Omental fat pad (tissue), 4 donors: ENCODE measurements around the gene KCNQ1. TPM values are rescaled to one million over a fixed set of nuclear protein-coding genes. Genes with fewer than 3 reads are reported as not detected.
"Not testable (repeated sequence)": the region's sequence is repeated elsewhere in the genome, so short reads cannot be mapped to it uniquely, and the experiment has no call there.

ENCODE experiments used
- ATAC-seq: fragments of 150-250 bp; one replicate; pipeline ENCODE4 v1.9.1; 2016; ENCODE audit warnings: mild to moderate bottlenecking, moderate library complexity; ENCODE audit not compliant: low FRiP score
- DNase-seq: peaks from one replicate; pipeline ENCODE4 v3.0.0-alpha.2; 2019; ENCODE audit warnings: low spot score
- total RNA-seq, 4 donors: library from RNA; depleted of rRNA; stranded (reverse); fragments of >200 nt; gene quantifications; one replicate each; pipeline ENCODE4 v1.1.0, GENCODE V29; 2016
- TF ChIP-seq, protein P1 (sequence below), 3 donors: fragments of 450-650 bp; IDR thresholded peaks; one replicate each; pipeline ENCODE4 v1.5.1; 2016 to 2017; ENCODE audit warnings: antibody characterized with exemption in 3 of 3, mild to moderate bottlenecking in 3 of 3, moderate library complexity in 2 of 3

KCNQ1 gene
- total RNA-seq, 4 donors from 2014 or later: 4.5 to 5.9 (median 5.2) TPM

DNA sequence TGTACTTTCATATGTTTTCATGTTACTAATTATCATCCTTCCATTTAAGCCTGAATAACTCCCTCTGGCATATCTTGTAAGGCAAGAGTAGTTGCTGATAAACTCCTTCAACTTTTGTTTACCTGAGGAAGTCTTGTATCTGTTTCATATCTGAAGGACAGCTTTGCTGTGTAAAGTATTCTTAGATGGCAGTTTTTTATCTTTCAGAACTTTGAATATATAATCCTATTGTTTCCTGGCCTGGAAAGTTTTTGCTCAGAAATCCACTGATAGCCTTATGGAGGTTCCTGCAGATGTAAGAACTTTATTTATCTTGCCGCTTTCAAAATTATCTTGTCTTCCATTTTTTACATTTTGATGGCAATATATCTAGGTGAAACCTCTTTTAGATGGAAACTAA, 185.9 kb downstream of the KCNQ1 start:
- DNase-seq (no peak), ATAC-seq (no peak)
- TF ChIP-seq, protein P1, sequence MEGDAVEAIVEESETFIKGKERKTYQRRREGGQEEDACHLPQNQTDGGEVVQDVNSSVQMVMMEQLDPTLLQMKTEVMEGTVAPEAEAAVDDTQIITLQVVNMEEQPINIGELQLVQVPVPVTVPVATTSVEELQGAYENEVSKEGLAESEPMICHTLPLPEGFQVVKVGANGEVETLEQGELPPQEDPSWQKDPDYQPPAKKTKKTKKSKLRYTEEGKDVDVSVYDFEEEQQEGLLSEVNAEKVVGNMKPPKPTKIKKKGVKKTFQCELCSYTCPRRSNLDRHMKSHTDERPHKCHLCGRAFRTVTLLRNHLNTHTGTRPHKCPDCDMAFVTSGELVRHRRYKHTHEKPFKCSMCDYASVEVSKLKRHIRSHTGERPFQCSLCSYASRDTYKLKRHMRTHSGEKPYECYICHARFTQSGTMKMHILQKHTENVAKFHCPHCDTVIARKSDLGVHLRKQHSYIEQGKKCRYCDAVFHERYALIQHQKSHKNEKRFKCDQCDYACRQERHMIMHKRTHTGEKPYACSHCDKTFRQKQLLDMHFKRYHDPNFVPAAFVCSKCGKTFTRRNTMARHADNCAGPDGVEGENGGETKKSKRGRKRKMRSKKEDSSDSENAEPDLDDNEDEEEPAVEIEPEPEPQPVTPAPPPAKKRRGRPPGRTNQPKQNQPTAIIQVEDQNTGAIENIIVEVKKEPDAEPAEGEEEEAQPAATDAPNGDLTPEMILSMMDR (IDR thresholded peaks at IDR 0.05): no peak

DNA sequence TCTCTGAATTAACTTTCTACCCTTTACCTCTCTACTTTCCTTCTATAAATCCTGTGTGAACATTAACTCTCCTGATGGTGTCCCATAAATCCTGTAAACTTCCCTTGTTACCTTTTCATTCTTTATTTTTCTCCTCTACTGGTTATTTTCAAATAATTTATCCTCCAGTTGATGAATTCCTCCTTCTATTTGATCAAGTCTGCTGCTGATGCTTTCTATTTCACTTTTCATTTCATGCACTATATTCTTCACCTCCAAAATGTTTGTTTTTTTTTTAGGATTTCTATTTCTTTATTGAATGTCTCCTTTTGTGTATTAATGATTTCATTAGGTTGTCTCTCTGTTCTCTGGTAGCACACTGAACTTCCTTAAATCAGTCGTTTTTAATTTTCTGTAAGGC, 186.4 kb downstream of the KCNQ1 start:
- no peak for ATAC-seq
- DNase-seq: no peak
- TF ChIP-seq, protein P1 (IDR thresholded peaks at IDR 0.05): no peak

DNA sequence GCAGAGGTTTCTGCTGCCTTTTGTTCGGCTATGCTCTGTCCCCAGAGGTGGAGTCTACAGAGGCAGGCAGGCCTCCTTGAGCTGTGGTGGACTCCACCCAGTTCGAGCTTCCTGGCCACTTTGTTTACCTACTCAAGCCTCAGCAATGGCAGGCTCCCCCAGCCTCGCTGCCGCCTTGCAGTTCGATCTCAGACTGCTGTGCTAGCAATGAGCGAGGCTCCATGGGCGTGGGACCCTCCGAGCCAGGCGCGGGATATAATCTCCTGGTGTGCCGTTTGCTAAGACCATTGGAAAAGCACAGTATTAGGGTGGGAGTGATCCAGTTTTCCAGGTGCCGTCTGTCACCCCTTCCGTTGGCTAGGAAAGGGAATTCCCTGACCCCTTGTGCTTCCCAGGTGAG, 195.0 kb downstream of the KCNQ1 start:
- ATAC-seq, DNase-seq: not testable (repeated sequence)

DNA sequence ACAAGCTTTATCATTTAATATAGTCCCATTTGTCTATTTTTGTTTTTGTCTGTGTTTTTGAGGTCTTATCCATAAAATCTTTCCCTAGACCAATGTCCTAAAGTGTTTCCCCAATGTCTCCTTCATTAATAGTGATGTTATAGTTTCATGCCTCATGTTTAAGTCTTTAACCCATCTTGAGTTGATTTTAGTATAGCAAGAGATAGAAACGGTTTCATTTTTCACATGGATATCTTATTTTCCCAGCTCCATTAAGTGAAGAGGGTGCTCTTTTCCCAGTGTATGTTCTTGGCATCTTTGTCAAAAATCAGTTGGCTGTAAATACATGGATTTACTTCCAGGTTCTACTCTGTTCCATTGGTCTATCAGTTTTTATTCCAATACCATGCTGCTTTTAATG, 196.8 kb downstream of the KCNQ1 start:
- TF ChIP-seq, protein P1 (IDR thresholded peaks at IDR 0.05): no peak
- DNase-seq (no peak), ATAC-seq (no peak)

DNA sequence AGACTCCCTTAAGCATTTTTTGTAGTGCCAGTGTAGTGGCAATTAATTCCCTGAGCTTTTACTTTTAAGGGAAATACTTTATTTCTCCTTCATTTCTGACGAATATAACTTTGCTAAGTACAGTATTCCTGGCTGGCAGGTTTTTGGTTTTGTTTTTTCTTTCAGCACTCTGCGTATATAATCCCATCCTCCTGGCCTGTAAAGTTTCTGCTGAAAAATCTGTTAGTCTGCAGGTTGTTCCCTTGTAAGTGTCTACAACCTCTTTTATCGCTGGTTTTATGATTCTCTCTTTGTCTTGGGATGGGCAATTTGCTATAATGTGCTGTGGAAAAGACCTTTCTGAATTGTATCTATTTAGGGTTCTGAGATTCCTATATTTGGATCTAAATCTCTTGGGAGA, 198.9 kb downstream of the KCNQ1 start:
- DNase-seq: no peak
- no peak for ATAC-seq
- TF ChIP-seq, protein P1 (IDR thresholded peaks at IDR 0.05): no peak

DNA sequence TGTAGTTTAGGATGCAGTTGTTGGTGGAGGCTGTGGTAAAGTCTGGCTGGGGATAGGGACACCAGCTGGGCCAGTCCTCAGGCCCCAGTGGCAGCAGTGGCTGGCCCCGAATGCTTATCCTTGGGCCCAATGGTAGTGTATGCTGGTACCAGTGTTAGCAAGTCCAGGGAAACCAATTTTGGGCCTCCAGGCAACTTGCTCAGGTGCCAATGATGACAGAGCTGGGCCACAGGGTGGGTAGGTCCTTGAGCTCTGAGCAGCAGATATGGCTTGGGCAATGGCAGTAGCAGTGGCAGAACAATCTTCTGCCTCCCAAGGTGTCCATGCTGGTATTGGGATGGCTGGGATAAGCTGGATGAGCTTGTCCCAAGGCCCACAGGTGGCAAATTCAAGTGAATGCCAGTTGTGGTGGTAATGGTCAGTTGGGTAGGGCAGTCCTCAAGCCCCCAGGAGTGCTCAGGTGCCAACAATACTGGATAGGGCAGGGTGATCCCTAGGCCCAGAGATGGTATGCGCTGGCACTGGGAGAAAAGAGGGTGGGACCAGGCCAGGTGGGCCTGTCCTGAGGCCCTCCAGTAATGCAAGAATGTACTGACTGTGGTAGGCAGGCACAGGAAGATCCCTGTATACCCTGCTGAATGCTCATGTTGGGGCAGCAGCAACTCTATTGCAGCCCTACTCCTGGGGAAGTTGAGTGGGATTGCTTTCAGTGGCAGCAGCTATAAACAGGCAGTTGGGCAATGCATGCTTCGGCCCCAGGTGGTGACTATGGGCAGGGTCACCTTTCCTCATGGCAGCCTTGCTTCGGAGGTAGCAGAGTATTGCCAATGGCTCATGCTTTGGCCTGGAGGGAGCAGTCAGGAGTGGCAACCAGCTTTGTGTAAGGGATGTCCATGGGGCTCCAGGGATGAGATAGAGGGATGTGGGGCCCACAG, 200.3 kb downstream of the KCNQ1 start:
- DNase-seq (no peak), ATAC-seq (no peak)
- TF ChIP-seq, protein P1 (IDR thresholded peaks at IDR 0.05): no peak

DNA sequence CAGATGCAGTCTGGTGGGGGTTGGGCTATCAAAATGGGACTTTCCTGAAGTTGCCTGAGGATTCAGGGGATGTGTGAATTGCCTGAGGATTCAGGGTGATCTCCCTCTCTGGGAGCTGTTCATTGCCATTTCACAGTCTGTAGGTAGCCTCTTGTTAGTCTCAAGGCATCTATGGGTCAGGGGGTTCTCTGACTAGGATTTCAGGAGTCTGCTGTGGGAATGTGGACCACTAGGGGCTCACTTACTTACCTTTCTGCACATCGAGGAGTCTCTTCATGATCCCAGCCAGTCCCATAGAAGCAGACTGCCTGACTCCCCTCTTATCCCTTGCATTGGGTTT, 200.9 kb downstream of the KCNQ1 start:
- TF ChIP-seq, protein P1 (IDR thresholded peaks at IDR 0.05): no peak
- ATAC-seq (no peak), DNase-seq (no peak)
